Astrocyte (in vitro differentiated cells and primary cell): ENCODE data around the gene COX19. TPM values are rescaled to one million over a fixed set of nuclear protein-coding genes. Genes with fewer than 3 reads are reported as not detected.

ENCODE experiments used
- DNase-seq: peaks from one replicate; pipeline ENCODE4 v3.0.0-alpha.2; 2010; ENCODE audit warnings: low read depth
- FAIRE-seq: peaks from 2 replicates; lab custom pipeline; 2011; peaks lifted over from hg19 to GRCh38; lab: Jason Lieb, UNC
- H2AFZ ChIP-seq: 2 replicates; pipeline ENCODE4 v1.6.0; 2012; ENCODE audit warnings: low read depth, low read length, inconsistent platforms
- H3K27ac ChIP-seq: 2 replicates; pipeline ENCODE4 v1.5.1; 2011; ENCODE audit warnings: low read depth, low read length, inconsistent platforms
- H3K27me3 ChIP-seq: 2 replicates; pipeline ENCODE4 v1.6.0; 2011; ENCODE audit warnings: low read length, inconsistent platforms; ENCODE audit not compliant: insufficient read depth
- H3K36me3 ChIP-seq: 2 replicates; pipeline ENCODE4 v1.5.1; 2011; ENCODE audit warnings: low read length, inconsistent platforms; ENCODE audit not compliant: insufficient read depth
- H3K4me1 ChIP-seq: 2 replicates; pipeline ENCODE4 v1.5.1; 2011; ENCODE audit warnings: low read length, inconsistent platforms; ENCODE audit not compliant: insufficient read depth
- H3K4me2 ChIP-seq: 2 replicates; pipeline ENCODE4 v1.6.0; 2012; ENCODE audit warnings: low read length, inconsistent platforms
- H3K4me3 ChIP-seq: 2 replicates; pipeline ENCODE4 v1.5.1; 2011; ENCODE audit warnings: low read depth, mild to moderate bottlenecking, low read length, inconsistent platforms; ENCODE audit not compliant: insufficient read depth
- H3K79me2 ChIP-seq: 2 replicates; pipeline ENCODE4 v1.6.0; 2012; ENCODE audit warnings: mild to moderate bottlenecking, low read length, inconsistent platforms; ENCODE audit not compliant: insufficient read depth
- H3K9ac ChIP-seq: 2 replicates; pipeline ENCODE4 v1.6.0; 2012; ENCODE audit warnings: mild to moderate bottlenecking, low read length, inconsistent platforms
- H3K9me3 ChIP-seq: 2 replicates; pipeline ENCODE4 v1.5.1; 2012; ENCODE audit warnings: low read depth, mild to moderate bottlenecking, low read length, inconsistent platforms; ENCODE audit not compliant: insufficient read depth
- H4K20me1 ChIP-seq: 2 replicates; pipeline ENCODE4 v1.6.0; 2012; ENCODE audit warnings: low read length, inconsistent platforms; ENCODE audit not compliant: insufficient read depth
- H3K27ac Mint-ChIP-seq: one replicate; pipeline ENCODE4 v1.8.0; 2021; ENCODE audit warnings: mild to moderate bottlenecking, mixed read lengths; ENCODE audit not compliant: unreplicated experiment
- H3K27me3 Mint-ChIP-seq: one replicate; pipeline ENCODE4 v1.8.0; 2021; ENCODE audit warnings: low read depth, mixed read lengths; ENCODE audit not compliant: unreplicated experiment
- H3K36me3 Mint-ChIP-seq: one replicate; pipeline ENCODE4 v1.8.0; 2021; ENCODE audit warnings: low read depth, mixed read lengths; ENCODE audit not compliant: unreplicated experiment
- H3K4me1 Mint-ChIP-seq: one replicate; pipeline ENCODE4 v1.8.0; 2021; ENCODE audit warnings: low read depth, mixed read lengths; ENCODE audit not compliant: unreplicated experiment
- H3K4me3 Mint-ChIP-seq: one replicate; pipeline ENCODE4 v1.8.0; 2021; ENCODE audit warnings: mild to moderate bottlenecking, moderate library complexity, mixed read lengths; ENCODE audit not compliant: unreplicated experiment
- H3K9me3 Mint-ChIP-seq: one replicate; pipeline ENCODE4 v1.8.0; 2021; ENCODE audit warnings: mild to moderate bottlenecking, mixed read lengths; ENCODE audit not compliant: unreplicated experiment
- CTCF ChIP-seq: IDR thresholded peaks from 2 replicates; pipeline ENCODE4 v1.5.1; 2011; ENCODE audit warnings: low read depth, mild to moderate bottlenecking, inconsistent platforms, low read length, moderate library complexity; ENCODE audit not compliant: insufficient read depth
- EZH2 ChIP-seq: IDR thresholded peaks from 2 replicates; pipeline ENCODE4 v1.6.1; 2012; ENCODE audit warnings: mild to moderate bottlenecking, low read length, inconsistent platforms; ENCODE audit not compliant: insufficient read depth
- total RNA-seq: library from RNA; stranded (reverse); gene quantifications from 2 replicates; pipeline ENCODE4 v1.2.1, GENCODE V29; 2021

The COX19 gene
- total RNA-seq, 1 donor from 2014 or later: 13.4 TPM

- Mint-ChIP-seq H3K27me3 (peaks cover 18% of the 10 kb centered on the region), H3K4me1 (no peaks in the 10 kb centered on the region), H3K4me3 (peak overlapping the region; percentile 66), H3K36me3 (no peaks in the 10 kb centered on the region), H3K27ac (no peak overlapping the region), H3K9me3 (no peaks in the 10 kb centered on the region)
- H3K27me3 ChIP-seq: peaks cover 10% of the 10 kb centered on the region
- H4K20me1 ChIP-seq: peaks cover 3% of the 10 kb centered on the region
- no peaks in the 10 kb centered on the region for H3K36me3 ChIP-seq
- H3K4me2 ChIP-seq: no peak overlapping the region
- H3K27ac ChIP-seq: no peak overlapping the region
- H3K9ac ChIP-seq: no peak overlapping the region
- no peak overlapping the region for H2AFZ ChIP-seq
- no peak for TF ChIP-seq EZH2
- no peak for DNase-seq
- H3K4me1 ChIP-seq: peaks cover 5% of the 10 kb centered on the region
- no peaks in the 10 kb centered on the region for H3K79me2 ChIP-seq
- no peaks in the 10 kb centered on the region for H3K9me3 ChIP-seq
- FAIRE-seq: no peak
- no peak overlapping the region for H3K4me3 ChIP-seq
These were observed 19.3 kb downstream of the COX19 start for GRCh38 chr7:956031-956430.

- Histone ChIP-seq H4K20me1 (peaks cover 3% of the 10 kb centered on the region), H2AFZ (no peak within 1 kb of the TSS), H3K79me2 (no peaks in the 10 kb centered on the region), H3K36me3 (no peaks in the 10 kb centered on the region), H3K27ac (no peak within 1 kb of the TSS), H3K4me1 (peaks cover 5% of the 10 kb centered on the region), H3K4me3 (peak within 1 kb of the TSS; percentile 17), H3K27me3 (peaks cover 10% of the 10 kb centered on the region), H3K4me2 (peak within 1 kb of the TSS; percentile 75), H3K9me3 (no peaks in the 10 kb centered on the region), H3K9ac (no peak within 1 kb of the TSS)
- no peaks in the 10 kb centered on the region for H3K9me3 Mint-ChIP-seq
- peak within 1 kb of the TSS; percentile 64 for H3K27ac Mint-ChIP-seq
- H3K27me3 Mint-ChIP-seq: peaks cover 11% of the 10 kb centered on the region
- FAIRE-seq (no peak), DNase-seq (peak; percentile 30)
- peak within 1 kb of the TSS; percentile 79 for H3K4me3 Mint-ChIP-seq
- no peaks in the 10 kb centered on the region for H3K4me1 Mint-ChIP-seq
- no peaks in the 10 kb centered on the region for H3K36me3 Mint-ChIP-seq
- no peak for TF ChIP-seq EZH2
- no peak for TF ChIP-seq CTCF
These were observed 20.8 kb downstream of the COX19 start, which contains the start of gene ADAP1 for GRCh38 chr7:954330-955238. TSS of gene ADAP1 (minus strand) at chr7:954680. CDS start at chr7:954477, 203 bp downstream.

GRCh38 chr7:953547-954327 lies 21.6 kb downstream of the COX19 start:
- no peak overlapping the region for H3K27ac Mint-ChIP-seq

More at GRCh38 chr7:953547-954327, 21.6 kb downstream of the COX19 start:
- H3K9me3 ChIP-seq: no peaks in the 10 kb centered on the region
- no peaks in the 10 kb centered on the region for H3K79me2 ChIP-seq
- no peaks in the 10 kb centered on the region for H3K4me1 Mint-ChIP-seq
- FAIRE-seq: no peak
- peaks cover 10% of the 10 kb centered on the region for H3K27me3 ChIP-seq
- H3K4me2 ChIP-seq: peak overlapping the region; percentile 75
- H3K4me3 Mint-ChIP-seq: no peak overlapping the region
- no peaks in the 10 kb centered on the region for H3K36me3 ChIP-seq
- no peaks in the 10 kb centered on the region for H3K36me3 Mint-ChIP-seq
- H3K9me3 Mint-ChIP-seq: no peaks in the 10 kb centered on the region
- no peak overlapping the region for H3K9ac ChIP-seq
- DNase-seq: peak; percentile 29
- no peak overlapping the region for H2AFZ ChIP-seq
- H4K20me1 ChIP-seq: peaks cover 3% of the 10 kb centered on the region
- H3K27ac ChIP-seq: no peak overlapping the region
- peaks cover 5% of the 10 kb centered on the region for H3K4me1 ChIP-seq
- H3K4me3 ChIP-seq: peak overlapping the region; percentile 17
- peaks cover 14% of the 10 kb centered on the region for H3K27me3 Mint-ChIP-seq
- TF ChIP-seq EZH2 (peak; percentile 79), CTCF (no peak)
